SU-DHL-6 (cell line): ENCODE results near the gene MTCH1.

Source experiments
- H2AFZ ChIP-seq: fragments of 200-600 bp; sonication (generic); 2 replicates; pipeline ENCODE4 v1.6.1; 2014; ENCODE audit warnings: low read depth, mild to moderate bottlenecking, moderate library complexity, mixed read lengths, antibody characterized with exemption, low read length; ENCODE audit not compliant: severe bottlenecking
- H3F3A ChIP-seq: fragments of 200-600 bp; shearing (Covaris generic); 2 replicates; pipeline ENCODE4 v1.6.0; 2016; ENCODE audit warnings: antibody characterized with exemption, mild to moderate bottlenecking; ENCODE audit not compliant: insufficient read depth
- H3K27ac ChIP-seq: fragments of 200-600 bp; sonication (generic); 2 replicates; pipeline ENCODE4 v1.5.1; 2016; ENCODE audit warnings: low read depth, mild to moderate bottlenecking, low read length, moderate library complexity, mixed read lengths
- H3K27me3 ChIP-seq: fragments of 200-600 bp; sonication (generic), shearing (Covaris generic); 2 replicates; pipeline ENCODE4 v1.6.0; 2014; ENCODE audit warnings: mild to moderate bottlenecking, low read length
- H3K36me3 ChIP-seq: fragments of 200-600 bp; sonication (generic); 2 replicates; pipeline ENCODE4 v1.6.1; 2014; ENCODE audit warnings: mild to moderate bottlenecking, low read length, mixed read lengths
- H3K4me2 ChIP-seq: fragments of 300-600, 200-600 bp; shearing (Covaris generic), sonication (generic); 2 replicates; pipeline ENCODE4 v1.6.0; 2014; ENCODE audit warnings: low read length, low read depth, mild to moderate bottlenecking; ENCODE audit not compliant: poor library complexity, severe bottlenecking
- H3K4me3 ChIP-seq: fragments of 200-600 bp; sonication (generic); 2 replicates; pipeline ENCODE4 v1.5.1; 2014; ENCODE audit warnings: antibody characterized with exemption, low read length, mild to moderate bottlenecking, mixed read lengths; ENCODE audit not compliant: insufficient read depth, poor library complexity, severe bottlenecking
- H3K79me2 ChIP-seq: fragments of 200-600 bp; sonication (generic); 2 replicates; pipeline ENCODE4 v1.6.1; 2014; ENCODE audit warnings: mild to moderate bottlenecking, low read length, moderate library complexity; ENCODE audit not compliant: insufficient read depth
- H3K9ac ChIP-seq: fragments of 200-600 bp; sonication (generic); 2 replicates; pipeline ENCODE4 v1.7.0; 2014; ENCODE audit warnings: mild to moderate bottlenecking, low read length
- H3K9me2 ChIP-seq: fragments of 200-600 bp; sonication (generic); replicated peaks from 2 replicates; pipeline ENCODE4 v1.6.1; 2014; ENCODE audit warnings: low read length; ENCODE audit not compliant: insufficient read depth
- H3K9me3 ChIP-seq: fragments of 200-600 bp; sonication (generic); 2 replicates; pipeline ENCODE4 v1.6.1; 2014; ENCODE audit warnings: low read length, mixed read lengths; ENCODE audit not compliant: insufficient read depth
- H4K20me1 ChIP-seq: fragments of 200-600 bp; sonication (generic); 2 replicates; pipeline ENCODE4 v1.6.1; 2014; ENCODE audit warnings: low read depth, mild to moderate bottlenecking, antibody characterized with exemption, low read length, moderate library complexity, mixed read lengths
- EZH2phosphoT487 ChIP-seq: fragments of 200-600 bp; sonication (generic), shearing (Covaris generic); conservative IDR thresholded peaks from 2 replicates; pipeline ENCODE4 v1.6.1; 2018; ENCODE audit warnings: mild to moderate bottlenecking, antibody characterized with exemption, low read length, moderate library complexity, mixed read lengths
- TF ChIP-seq, protein P1 (sequence below): fragments of 200-600 bp; sonication (generic); IDR thresholded peaks from one replicate; pipeline ENCODE4 v1.5.1; 2017; ENCODE audit warnings: antibody characterized with exemption, mild to moderate bottlenecking, low read length, moderate library complexity; ENCODE audit not compliant: insufficient read depth, poor library complexity, severe bottlenecking

MTCH1 gene

DNA sequence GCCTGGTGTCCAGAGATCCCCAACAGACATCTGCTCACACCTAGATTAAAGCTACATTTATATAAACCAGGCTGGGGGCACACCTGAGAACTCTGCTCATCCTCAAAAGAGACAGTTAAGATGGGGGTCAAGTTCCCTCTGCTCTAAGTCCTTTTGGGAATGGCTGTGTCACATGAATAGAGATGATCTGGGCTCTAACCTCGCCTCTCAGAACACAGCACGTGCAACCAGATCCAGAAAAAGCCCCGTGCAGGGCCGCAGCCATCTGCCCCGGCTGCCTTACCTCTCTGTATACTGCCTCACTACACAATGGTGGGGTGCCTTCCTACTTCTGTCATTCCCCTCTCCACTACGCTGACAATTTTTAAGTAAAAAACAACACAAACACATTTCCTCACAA lies 5.9 kb downstream of the MTCH1 start:
- no peaks in the 10 kb centered on the region for H3K27me3 ChIP-seq
- no peak overlapping the region for H2AFZ ChIP-seq
- H3K4me2 ChIP-seq = no peak overlapping the region
- H3K9me2 ChIP-seq = no peaks in the 10 kb centered on the region
- no peak overlapping the region for H3K4me3 ChIP-seq
- H3K79me2 ChIP-seq = peaks cover 73% of the 10 kb centered on the region
- peaks cover 17% of the 10 kb centered on the region; the same call in 1 of the 2 replicates for H4K20me1 ChIP-seq
- TF ChIP-seq, protein P1, sequence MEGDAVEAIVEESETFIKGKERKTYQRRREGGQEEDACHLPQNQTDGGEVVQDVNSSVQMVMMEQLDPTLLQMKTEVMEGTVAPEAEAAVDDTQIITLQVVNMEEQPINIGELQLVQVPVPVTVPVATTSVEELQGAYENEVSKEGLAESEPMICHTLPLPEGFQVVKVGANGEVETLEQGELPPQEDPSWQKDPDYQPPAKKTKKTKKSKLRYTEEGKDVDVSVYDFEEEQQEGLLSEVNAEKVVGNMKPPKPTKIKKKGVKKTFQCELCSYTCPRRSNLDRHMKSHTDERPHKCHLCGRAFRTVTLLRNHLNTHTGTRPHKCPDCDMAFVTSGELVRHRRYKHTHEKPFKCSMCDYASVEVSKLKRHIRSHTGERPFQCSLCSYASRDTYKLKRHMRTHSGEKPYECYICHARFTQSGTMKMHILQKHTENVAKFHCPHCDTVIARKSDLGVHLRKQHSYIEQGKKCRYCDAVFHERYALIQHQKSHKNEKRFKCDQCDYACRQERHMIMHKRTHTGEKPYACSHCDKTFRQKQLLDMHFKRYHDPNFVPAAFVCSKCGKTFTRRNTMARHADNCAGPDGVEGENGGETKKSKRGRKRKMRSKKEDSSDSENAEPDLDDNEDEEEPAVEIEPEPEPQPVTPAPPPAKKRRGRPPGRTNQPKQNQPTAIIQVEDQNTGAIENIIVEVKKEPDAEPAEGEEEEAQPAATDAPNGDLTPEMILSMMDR = no peak
- no peak for TF ChIP-seq EZH2phosphoT487
- H3F3A ChIP-seq = no peaks in the 10 kb centered on the region
- H3K36me3 ChIP-seq = peaks cover 12% of the 10 kb centered on the region; the same call in 1 of the 2 replicates
- H3K9ac ChIP-seq = no peak overlapping the region
- no peaks in the 10 kb centered on the region for H3K9me3 ChIP-seq
- H3K27ac ChIP-seq = no peak overlapping the region

DNA sequence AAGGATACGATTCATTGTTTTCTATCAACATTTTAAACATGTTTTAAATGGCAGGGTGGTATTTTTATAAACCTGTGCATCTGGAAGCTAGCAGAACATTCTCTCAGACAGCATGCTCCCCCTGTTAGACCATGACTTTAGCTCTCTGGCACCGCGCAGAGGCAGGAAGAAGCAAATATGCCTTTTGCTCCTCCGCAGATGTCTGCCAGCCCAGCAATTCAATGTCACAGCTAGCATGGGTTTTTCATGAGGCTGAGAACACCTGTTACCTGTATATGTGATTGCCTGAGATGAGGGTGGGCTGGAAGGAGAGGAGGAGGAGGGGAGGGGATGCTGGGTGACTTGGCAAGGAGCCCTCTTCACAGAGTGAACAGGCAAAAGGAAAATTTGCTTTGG lies 6.7 kb downstream of the MTCH1 start:
- Histone ChIP-seq H3K27ac (no peak overlapping the region), H3K36me3 (peaks cover 20% of the 10 kb centered on the region; the same call in 1 of the 2 replicates), H3K4me3 (no peak overlapping the region), H2AFZ (no peak overlapping the region), H3F3A (no peaks in the 10 kb centered on the region), H3K9ac (no peak overlapping the region), H4K20me1 (peaks cover 11% of the 10 kb centered on the region; the same call in 1 of the 2 replicates), H3K9me2 (no peaks in the 10 kb centered on the region), H3K79me2 (peaks cover 65% of the 10 kb centered on the region), H3K4me2 (no peak overlapping the region), H3K9me3 (no peaks in the 10 kb centered on the region), H3K27me3 (no peaks in the 10 kb centered on the region)
- TF ChIP-seq, protein P1 = peak; percentile 33
- TF ChIP-seq EZH2phosphoT487 = no peak

DNA sequence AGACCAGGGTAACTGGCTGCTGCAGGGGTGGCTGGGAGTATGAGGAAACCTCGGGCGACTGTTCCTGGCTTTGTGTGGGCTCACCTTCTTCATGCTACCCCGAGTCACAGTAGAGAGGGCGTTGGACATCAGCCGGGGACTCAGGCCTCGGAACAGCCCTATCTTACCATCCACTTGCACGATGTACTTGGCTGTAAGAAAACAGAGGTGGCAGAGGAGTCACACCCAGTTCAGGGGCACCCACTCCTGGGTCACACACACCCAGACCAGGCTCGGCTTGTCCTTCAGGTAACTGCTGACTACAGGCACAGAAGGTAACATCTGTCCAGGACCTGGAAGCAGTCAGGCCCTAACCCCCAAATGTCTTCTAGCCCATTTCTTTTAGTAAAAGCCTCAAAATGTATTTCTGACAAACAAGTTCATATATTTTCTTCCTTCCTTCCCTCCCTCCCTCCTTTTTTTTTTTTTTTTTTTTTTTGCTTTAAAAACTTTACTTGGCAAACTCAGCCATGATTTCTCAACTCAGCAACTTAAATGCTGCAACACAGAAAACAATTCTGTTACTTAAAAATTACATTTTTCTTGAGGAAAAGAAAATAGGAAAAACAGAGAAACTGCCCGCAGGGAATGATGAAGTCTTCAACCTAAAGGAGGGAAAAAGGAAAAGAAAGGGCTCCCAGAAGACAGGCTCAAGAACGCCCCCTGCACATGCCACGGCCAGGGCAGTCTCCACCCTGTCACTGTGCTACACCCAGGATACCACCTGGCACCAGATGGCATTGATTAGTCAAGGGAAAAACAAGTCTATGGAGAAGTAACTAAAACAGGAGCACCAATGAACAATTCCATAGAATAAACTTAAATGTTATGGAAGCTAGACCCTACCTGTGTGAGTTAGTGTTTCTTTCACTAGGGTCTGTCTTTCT lies 7.3 kb downstream of the MTCH1 start:
- Histone ChIP-seq H3K9ac (no peak overlapping the region), H3K4me2 (no peak overlapping the region), H3K79me2 (peaks cover 58% of the 10 kb centered on the region), H3K36me3 (peaks cover 23% of the 10 kb centered on the region; the same call in 1 of the 2 replicates), H3K27ac (no peak overlapping the region), H3F3A (no peaks in the 10 kb centered on the region), H3K27me3 (no peaks in the 10 kb centered on the region), H3K9me3 (no peaks in the 10 kb centered on the region), H4K20me1 (peaks cover 4% of the 10 kb centered on the region; the same call in 1 of the 2 replicates), H3K4me3 (no peak overlapping the region), H2AFZ (no peak overlapping the region), H3K9me2 (no peaks in the 10 kb centered on the region)
- TF ChIP-seq, protein P1 = no peak
- TF ChIP-seq EZH2phosphoT487 = no peak
